ENCODE data around the gene PIPOX.

The PIPOX gene

DNA sequence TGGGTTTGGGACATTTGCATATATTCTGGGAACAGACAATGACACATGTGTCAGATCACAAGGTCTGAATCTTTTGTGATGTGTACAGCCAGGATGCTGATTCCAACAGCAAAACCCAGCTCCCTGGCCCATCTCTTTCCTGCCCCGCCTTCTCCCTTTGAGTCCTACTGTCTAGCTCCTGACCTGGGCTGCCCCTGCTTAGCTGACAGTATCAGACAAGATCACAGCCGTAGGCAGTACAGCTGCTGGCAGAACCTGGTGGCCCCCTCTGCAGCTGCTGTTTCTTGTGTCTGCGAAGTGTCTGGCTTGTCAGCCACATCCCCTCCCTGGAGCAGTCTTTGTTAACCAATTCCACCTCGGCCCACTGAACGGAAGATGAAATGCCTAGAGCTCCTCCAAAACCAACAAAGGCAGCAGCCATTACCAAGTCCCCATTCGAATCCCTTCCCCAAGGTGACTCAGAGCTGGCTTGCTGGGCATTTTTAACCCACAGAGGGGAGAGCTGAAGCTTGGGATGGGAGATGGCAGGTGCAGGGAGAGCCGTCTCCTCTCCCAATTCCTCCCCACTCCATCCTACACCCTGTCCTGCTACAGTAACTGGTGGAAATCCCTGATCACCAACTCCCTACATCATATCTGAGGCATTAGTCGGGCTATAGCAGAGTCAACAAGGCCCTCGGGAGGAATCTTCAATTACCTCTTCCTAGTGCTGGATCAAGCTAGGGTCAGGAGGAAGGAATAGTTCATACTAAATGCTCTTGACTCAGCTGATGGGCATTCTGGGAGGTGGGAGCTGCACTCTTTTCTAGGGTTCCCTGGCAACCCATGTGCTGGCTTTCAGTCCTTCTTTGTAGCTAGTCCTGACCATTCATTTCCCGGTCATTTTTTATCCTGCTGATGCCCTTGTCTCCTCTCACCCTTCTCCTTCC is 5.8 kb downstream of the PIPOX start:
- DNase-seq (ENCODE audit: low spot score) (no peak), FAIRE-seq (no peak)

- DNase-seq (ENCODE audit: low spot score) (no peak), FAIRE-seq (no peak)
Measured at GRCh38 chr17:29049541-29050145, 6.7 kb downstream of the PIPOX start.

DNA sequence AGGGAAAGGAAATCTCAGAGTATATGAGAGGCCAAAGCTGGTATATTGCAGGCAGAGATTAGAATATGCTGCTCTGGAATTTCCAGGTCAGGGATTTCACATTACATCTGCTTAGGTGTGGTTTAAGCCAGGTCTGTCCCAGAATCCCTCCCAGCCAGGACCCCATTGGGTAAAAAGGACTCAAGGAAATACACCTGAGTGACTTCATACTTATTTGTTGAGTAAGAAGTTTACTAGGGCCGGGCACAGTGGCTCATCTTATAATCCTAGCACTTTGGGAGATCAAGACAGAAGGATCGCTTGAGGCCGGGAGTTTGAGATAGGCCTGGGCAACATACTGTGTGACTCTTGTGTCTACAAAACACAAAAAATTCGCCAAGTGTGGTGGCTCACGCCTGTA is 7.2 kb downstream of the PIPOX start:
- FAIRE-seq (no peak), DNase-seq (ENCODE audit: low spot score) (no peak)

GRCh38 chr17:29051194-29051593 is 8.3 kb downstream of the PIPOX start:
- FAIRE-seq (no peak), DNase-seq (ENCODE audit: low spot score) (no peak)

- no peak for DNase-seq (ENCODE audit: low spot score)
- no peak for FAIRE-seq
Measured at GRCh38 chr17:29051731-29052130, 8.8 kb downstream of the PIPOX start.

DNA sequence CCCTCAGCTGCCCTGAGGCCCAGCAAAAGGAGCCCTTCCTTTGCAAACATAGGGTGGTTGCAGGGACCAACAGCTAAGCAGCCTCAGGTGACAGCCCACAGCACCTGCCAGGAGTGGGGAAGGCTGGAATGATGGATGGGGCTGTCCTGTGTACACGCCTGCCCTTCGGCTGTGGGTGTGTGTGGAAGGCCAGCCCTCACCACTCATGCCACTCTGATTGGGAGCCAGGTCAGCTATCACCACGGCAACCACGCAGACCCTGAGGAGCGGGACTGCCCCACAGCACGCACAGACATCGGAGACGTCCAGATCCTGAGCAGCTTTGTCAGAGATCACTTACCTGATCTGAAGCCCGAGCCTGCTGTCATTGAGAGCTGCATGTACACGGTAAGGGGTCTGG is 11.9 kb downstream of the PIPOX start:
- no peak for DNase-seq (ENCODE audit: low spot score)
- no peak for FAIRE-seq

GRCh38 chr17:29057361-29057760 is 14.4 kb downstream of the PIPOX start:
- FAIRE-seq (no peak), DNase-seq (ENCODE audit: low spot score) (no peak)

DNA sequence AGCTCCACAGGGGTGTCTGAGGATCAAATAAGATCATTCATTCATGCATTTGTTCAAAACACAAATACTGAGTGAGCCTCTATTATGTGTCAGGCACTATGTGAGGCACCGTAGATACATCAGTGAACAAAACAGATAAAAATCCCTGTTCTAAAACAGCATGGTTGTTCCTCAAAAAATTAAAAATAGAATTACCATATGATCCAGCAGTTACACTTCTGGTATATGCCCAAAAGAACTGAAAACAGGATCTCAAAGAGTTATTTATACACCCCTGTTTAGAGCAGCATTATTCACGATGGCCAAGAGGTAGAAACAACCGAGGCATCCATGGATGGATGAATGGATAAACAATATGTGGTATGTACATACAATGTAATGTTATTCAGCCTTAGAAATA is 15.4 kb downstream of the PIPOX start:
- FAIRE-seq (no peak), DNase-seq (ENCODE audit: low spot score) (no peak)

DNA sequence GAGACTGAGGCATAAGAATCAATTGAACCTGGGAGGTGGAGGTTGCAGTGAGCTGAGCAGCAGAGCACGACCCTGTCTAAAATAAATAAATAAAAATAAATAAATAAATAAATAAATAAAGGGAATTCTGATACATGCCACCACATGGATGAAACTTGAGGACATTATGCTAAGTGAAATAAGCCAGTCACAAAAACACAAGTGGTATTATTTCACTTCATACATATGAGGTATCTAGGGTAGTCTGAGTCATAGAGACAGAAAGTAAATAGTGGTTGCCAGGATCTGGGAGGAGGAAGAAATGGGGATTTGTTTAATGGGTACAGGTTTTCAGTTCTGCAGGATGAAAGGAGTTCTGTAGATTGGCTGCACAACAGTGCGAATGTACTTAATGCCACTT is 16.3 kb downstream of the PIPOX start:
- no peak for DNase-seq (ENCODE audit: low spot score)

GRCh38 chr17:29060475-29060874 is 17.5 kb downstream of the PIPOX start:
- peak; percentile 32 for FAIRE-seq
- DNase-seq (ENCODE audit: low spot score): no peak

More for the DNA sequence above, 16.3 kb downstream of the PIPOX start:
- no peak for FAIRE-seq

- FAIRE-seq (no peak), DNase-seq (ENCODE audit: low spot score) (no peak)
Measured at GRCh38 chr17:29061036-29061435, 18.1 kb downstream of the PIPOX start.

DNA sequence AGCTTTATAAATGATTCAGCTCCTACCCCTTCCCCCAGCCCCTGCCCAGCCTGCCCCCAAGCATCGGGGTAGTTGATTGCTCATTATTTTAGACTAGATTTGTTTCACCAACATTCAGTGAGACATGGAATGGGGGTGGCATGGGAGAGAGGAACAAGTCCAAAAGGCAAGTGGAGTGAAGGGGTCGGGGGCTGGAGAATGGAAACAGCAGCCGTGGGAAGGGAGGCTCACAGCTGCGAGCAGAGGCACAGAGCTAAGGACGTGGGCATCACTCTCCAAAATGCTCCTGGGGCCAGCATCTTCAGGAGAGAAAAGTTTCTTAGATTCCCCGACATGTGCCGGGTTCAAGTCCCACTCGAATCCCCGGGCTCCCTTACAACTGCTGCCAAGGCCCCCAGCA is 19.3 kb downstream of the PIPOX start:
- no peak for FAIRE-seq
- no peak for DNase-seq (ENCODE audit: low spot score)

GRCh38 chr17:29063992-29064391 is 21.1 kb downstream of the PIPOX start:
- FAIRE-seq (no peak), DNase-seq (ENCODE audit: low spot score) (no peak)

GRCh38 chr17:29066047-29066446 is 23.1 kb downstream of the PIPOX start:
- DNase-seq (ENCODE audit: low spot score) (no peak), FAIRE-seq (no peak)

DNA sequence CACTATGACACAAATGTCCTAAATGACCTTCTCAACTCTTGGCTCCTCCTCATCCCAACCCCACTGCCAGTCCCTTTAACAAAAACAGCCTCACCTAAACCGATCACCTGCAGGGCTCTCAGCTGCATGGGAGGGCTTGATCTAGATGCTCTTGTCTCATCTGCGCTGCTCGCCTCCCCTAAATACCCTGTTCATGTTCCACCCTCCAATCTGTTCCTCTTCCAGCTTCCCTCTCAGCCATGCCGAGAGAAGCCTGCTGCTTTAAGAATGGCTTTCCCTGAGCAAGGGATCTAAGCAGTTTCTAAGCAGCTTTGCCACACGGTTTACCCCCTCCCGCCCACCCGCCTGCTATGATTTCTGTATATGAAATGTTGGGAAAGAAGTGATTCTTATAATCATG is 23.7 kb downstream of the PIPOX start:
- FAIRE-seq (no peak), DNase-seq (ENCODE audit: low spot score) (no peak)

DNA sequence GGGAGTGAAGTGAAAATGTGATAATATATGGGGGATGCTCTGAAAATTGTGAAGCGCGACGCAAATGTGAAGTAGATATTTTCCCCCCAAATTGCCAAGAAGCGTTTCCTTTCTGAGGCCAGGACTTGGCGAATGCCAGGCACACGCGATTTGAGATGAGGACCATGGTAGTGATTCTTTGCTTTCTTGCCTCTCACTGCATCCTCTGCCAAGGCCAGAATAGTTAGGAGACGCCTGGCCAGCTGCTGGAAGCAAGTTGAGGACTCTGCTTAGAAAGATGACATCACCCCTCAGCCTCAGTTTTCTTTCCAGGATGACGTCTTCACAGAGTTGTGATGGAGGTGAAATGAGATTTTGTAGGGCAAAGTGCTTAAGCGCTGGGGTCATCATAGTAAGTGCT is 25.9 kb downstream of the PIPOX start:
- FAIRE-seq (no peak), DNase-seq (ENCODE audit: low spot score) (no peak)

GRCh38 chr17:29069526-29070041 is 26.6 kb downstream of the PIPOX start:
- DNase-seq (ENCODE audit: low spot score): no peak
- no peak for FAIRE-seq

- FAIRE-seq: peak; percentile 56
Measured at GRCh38 chr17:29070308-29070707, 27.4 kb downstream of the PIPOX start.

DNA sequence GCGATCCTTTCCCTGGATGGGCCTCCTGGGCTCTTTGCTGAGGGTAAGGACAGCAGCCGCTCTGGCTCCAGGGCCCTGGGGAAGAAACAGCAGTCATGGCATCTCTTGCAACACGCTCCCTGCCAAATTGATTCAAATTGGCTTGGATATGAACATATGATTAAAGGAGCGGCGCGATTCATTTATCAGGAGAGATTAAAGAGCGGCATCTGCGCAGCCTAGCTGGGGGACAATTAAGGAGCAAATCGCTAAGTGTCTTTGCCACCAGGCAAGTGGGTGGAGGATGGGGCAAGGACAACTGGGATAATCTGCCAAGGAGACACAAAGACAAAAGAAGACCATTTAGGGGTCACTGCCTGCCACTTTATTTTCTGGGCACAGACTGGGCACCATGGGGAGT is 27.8 kb downstream of the PIPOX start:
- DNase-seq (ENCODE audit: low spot score): no peak
- FAIRE-seq: no peak

More at GRCh38 chr17:29070308-29070707, 27.4 kb downstream of the PIPOX start:
- DNase-seq (ENCODE audit: low spot score): no peak

GRCh38 chr17:29071303-29071702 is 28.4 kb downstream of the PIPOX start:
- DNase-seq (ENCODE audit: low spot score) (no peak), FAIRE-seq (no peak)

DNA sequence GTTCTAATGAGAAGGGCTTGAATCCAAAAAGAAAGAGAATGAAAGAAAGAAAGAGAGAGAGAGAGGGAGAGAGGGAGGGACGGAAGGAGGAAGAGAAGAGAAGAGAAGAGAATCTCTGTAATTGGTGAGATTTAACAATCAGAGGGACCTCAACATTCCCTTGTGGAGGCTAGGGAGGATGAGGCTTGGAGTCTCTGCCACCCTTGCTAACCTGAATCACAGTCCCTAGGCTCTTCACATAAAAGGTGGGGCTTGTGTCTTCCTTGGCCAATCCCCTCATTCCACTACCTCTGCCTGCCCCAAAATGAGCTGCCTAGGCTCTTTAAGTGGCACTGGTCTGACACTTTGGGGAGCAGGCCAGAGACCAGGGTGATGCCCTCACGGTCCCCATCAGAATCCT is 30.1 kb downstream of the PIPOX start:
- FAIRE-seq (no peak), DNase-seq (ENCODE audit: low spot score) (no peak)

GRCh38 chr17:29073520-29073919 is 30.6 kb downstream of the PIPOX start:
- DNase-seq (ENCODE audit: low spot score) (no peak), FAIRE-seq (no peak)

- FAIRE-seq: no peak
- no peak for DNase-seq (ENCODE audit: low spot score)
Measured at GRCh38 chr17:29074488-29074887, 31.5 kb downstream of the PIPOX start.

Data from urothelium cell line (cell line).